22Rv1 (cell line): ENCODE data around the gene UCKL1.
"Not testable (repeated sequence)": the region's sequence is repeated elsewhere in the genome, so short reads cannot be mapped to it uniquely, and the experiment has no call there.

ENCODE experiments used
- H3K27ac ChIP-seq: fragments of 450-650 bp; 2 replicates; pipeline ENCODE4 v1.5.1; 2017
- ZFX ChIP-seq: fragments of 450-650 bp; IDR thresholded peaks from 2 replicates; pipeline ENCODE4 v1.6.1; 2017; ENCODE audit warnings: antibody characterized with exemption, borderline replicate concordance
- TF ChIP-seq, protein P1 (sequence below): fragments of 450-650 bp; IDR thresholded peaks from 2 replicates; pipeline ENCODE4 v1.5.1; 2017; ENCODE audit warnings: mild to moderate bottlenecking

Gene UCKL1

DNA sequence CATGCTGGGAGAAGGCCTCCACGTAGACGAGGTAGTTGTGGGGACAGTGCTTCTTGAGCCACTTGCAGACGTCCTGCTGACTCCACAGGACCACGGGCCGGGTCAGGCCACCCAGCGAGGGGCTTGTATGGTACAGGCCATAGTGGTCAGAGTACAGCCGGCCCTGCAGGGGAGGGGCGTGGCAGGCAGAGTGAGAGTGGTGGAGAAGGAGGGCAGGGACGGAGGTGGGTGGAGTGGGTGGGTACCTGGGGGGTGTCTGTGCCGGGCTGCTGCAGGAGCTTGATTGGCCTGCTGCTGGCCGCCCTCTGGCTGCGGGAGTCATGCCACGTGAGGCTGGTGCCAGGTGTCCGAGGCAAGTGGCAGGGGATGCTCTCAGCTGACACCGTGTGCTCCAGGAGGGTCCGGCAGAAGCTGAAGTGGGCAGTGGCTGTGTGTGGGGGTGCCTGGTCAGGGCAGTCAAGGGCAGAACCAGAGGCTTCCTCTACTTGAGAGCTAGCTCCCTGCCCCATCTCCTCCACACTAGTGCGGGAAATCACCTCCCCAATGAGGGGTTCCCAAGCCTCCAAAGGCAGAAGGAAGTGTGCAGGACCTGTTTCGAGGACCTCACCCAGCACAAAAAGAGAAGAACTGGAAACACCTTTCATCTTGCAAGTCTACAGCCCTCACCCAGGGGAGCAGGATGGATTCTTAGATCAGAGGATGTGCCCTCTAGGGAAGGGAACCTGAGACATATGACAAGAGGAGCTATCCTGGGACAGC is 20.9 kb upstream of the UCKL1 start:
- TF ChIP-seq, protein P1, sequence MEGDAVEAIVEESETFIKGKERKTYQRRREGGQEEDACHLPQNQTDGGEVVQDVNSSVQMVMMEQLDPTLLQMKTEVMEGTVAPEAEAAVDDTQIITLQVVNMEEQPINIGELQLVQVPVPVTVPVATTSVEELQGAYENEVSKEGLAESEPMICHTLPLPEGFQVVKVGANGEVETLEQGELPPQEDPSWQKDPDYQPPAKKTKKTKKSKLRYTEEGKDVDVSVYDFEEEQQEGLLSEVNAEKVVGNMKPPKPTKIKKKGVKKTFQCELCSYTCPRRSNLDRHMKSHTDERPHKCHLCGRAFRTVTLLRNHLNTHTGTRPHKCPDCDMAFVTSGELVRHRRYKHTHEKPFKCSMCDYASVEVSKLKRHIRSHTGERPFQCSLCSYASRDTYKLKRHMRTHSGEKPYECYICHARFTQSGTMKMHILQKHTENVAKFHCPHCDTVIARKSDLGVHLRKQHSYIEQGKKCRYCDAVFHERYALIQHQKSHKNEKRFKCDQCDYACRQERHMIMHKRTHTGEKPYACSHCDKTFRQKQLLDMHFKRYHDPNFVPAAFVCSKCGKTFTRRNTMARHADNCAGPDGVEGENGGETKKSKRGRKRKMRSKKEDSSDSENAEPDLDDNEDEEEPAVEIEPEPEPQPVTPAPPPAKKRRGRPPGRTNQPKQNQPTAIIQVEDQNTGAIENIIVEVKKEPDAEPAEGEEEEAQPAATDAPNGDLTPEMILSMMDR = no peak
- TF ChIP-seq ZFX = no peak
- peak overlapping the region; percentile 96 for H3K27ac ChIP-seq

DNA sequence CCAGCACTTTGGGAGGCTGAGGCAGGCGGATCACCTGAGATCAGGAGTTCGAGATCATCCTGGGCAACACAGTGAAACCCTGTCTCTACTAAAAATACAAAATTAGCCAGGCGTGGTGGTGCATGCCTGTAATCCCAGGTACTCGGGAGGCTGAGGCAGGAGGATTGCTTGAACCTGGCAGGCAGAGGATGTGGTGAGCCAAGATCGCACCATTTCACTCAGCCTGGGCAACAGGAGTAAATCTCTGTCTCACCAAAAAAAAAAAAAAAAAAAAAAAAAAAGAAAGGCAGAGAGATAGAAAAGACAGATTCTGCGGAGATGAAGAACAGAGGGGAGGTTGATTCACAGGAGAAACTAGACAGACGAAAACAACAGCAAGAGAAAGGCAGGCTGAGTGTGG is 20.3 kb upstream of the UCKL1 start:
- not testable (repeated sequence) for H3K27ac ChIP-seq

DNA sequence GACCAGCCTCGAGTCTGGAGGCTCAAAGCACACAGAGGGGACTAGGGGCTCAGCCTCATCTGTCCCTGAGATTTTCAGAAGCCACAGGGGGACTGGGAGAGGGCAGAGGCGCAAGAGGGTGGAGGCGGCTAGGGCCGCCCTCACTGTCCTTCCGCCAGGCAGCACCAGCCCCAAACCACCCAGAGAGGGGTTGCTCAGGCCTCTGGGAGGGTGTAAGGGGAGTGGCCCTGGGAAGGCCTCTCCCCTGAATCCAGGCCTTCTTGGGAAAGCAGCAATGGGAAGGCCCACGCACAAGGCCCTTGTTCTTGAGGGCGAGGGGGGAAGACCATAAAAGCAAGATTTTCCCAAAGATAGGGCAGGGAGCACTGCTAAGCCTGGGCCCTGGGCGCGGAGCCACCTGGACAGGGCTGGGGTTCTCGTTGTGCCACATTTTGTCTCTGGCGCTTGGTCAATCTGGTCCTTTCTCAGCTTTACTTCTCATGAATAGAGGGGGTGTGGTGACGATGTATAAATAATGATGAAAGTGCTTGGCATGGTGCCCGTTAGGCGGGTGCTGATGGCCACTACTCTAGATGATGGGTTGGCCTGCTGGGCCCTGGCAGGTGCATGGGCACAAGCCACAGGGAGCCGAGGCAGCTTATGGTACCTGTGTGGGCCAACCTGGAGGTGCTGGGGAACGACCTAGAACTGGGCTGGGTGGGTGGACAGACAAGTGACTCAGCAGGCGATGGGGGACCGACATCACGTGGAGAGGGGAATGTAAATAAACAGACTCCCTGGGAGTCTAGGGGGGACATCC is 18.4 kb upstream of the UCKL1 start:
- TF ChIP-seq, protein P1 = no peak
- TF ChIP-seq ZFX = no peak
- peak overlapping the region; percentile 17; the same call in 1 of the 2 replicates for H3K27ac ChIP-seq

DNA sequence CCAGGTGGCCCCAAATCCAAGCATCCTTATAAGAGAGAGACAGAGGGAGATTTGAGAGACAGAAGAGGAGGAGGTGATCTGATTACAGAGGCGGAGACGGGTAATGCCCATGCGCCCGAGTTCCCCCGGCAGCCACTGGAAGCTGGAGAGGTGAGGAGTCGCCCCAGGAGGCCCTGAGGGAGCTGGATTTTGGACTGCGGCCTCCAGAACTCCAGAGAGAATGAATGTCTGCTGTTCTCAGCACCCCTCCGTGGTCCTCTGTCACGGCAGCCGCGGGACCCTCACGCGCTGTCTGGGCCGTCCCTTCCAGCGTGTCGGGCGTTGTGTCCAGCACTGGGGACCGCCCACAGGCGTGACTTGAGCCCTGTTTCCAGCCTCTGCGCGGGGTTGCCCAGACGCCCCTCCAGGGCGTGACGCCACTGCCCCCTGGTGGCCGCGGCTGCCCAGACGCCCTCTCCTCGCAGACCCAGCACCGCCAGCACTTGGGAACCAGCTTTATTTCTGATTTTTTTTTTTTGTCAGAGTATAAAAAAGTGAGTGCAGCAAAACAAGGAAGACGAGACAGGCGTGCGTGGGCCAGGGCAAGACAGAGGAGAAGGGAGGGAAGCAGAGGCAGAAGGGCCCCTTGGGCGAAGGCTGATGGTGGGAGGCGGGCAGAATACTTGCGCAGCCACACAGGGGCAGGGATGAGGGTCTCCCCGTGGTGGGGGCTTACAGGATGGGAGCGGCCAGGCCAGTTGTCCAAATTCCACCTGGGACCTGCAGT is 17.6 kb upstream of the UCKL1 start:
- H3K27ac ChIP-seq = peak overlapping the region; percentile 17; the same call in 1 of the 2 replicates
- TF ChIP-seq, protein P1 = peak; percentile 99
- no peak for TF ChIP-seq ZFX

DNA sequence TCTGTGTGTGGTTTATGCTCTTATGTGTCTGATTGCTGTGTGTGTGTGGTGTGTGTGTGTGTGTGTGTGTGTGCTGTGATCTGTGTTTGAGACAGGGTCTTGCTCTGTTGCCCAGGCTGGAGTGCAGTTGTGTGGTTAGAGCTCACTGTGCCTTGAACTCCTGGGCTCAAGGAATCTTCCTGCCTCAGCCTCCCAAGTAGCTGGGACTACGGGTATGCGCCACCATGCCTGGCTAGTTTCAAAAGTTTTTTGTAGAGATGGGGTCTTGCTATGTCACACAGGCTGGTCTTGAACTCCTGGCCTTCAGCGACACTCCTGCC is 16.9 kb upstream of the UCKL1 start:
- no peak overlapping the region for H3K27ac ChIP-seq
- TF ChIP-seq, protein P1 = no peak
- no peak for TF ChIP-seq ZFX

DNA sequence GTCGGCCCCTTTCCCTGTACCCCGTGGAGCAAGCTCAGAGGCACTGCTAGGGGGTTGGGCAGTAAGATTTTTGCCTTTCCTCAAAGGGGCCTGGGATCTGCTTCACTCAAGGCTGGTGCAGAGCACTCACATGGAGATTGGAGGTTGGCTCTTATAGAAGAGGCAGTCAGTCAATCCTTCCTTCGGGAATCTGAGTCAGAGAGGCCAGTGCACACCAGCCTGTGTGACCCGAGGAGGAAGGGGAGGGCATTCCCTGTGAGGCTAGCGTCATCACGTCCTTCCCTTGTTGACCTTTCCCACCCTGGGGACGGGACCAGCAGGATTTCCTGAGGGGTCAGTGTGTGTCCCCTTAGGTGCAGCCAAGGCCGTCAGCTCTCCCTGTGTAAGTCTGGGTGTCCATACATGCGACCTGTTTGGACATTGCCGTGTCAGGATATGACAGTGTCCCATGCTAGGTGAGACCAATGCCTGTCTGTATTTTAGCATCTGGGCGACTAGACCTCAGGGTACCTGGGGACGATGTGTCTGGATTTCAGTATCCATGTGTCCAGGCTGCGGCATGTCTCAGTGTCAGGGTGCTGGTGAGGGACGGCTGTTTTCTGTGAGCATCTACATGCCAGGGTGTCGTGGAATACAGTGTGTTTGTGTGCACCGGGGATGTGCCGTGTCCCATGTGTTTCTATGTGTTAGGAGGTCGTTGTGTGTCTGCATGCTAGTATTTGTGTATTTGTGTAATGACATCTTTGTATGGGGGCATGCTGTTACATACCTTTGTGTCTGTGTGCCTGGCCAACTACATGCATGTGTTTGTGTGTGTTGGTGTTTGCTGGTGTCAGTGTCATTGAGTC is 16.3 kb upstream of the UCKL1 start:
- H3K27ac ChIP-seq = no peak overlapping the region
- TF ChIP-seq, protein P1 = no peak
- TF ChIP-seq ZFX = no peak

DNA sequence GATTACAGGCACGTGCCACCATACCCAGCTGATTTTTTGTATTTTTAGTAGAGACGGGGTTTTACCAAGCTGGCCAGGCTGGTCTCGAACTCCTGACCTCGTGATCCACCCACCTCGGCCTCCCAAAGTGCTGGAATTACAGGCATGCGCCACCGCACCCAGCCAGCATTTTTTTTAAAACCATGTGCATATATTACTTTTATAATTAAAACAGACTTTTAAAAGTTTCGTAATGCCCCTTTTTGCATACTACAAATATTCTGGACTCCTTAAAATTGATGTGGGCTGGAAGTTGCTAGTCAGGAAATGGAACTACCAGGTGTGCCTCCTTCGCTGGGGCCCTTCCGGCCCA is 15.7 kb upstream of the UCKL1 start:
- H3K27ac ChIP-seq = not testable (repeated sequence)
